SK-N-SH (cell line): ENCODE data around the gene KCNJ3.

Experiments used
- CTCF ChIP-seq: fragments of 200-600 bp; sonication (generic); IDR thresholded peaks from 2 replicates; pipeline ENCODE4 v1.6.1; 2017; ENCODE audit warnings: antibody characterized with exemption, mild to moderate bottlenecking, moderate library complexity
- EP300 ChIP-seq, 2 experiments: IDR thresholded peaks; 2 replicates each; pipeline versions ENCODE4 v1.4.0 to v1.6.1; 2012; ENCODE audit warnings: borderline replicate concordance in 1 of 2, low read depth in 1 of 2, low read length in 1 of 2
- FOSL2 ChIP-seq: IDR thresholded peaks from 2 replicates; pipeline ENCODE4 v1.4.0; 2012; ENCODE audit warnings: low read depth, mild to moderate bottlenecking, moderate library complexity, borderline replicate concordance
- JUND ChIP-seq: IDR thresholded peaks from 2 replicates; pipeline ENCODE4 v1.4.0; 2012
- POLR2AphosphoS5 ChIP-seq: IDR thresholded peaks from 2 replicates; pipeline ENCODE4 v1.6.1; 2012; ENCODE audit warnings: low read depth, low read length
- RAD21 ChIP-seq: IDR thresholded peaks from 2 replicates; pipeline ENCODE4 v1.6.1; 2012; ENCODE audit warnings: mild to moderate bottlenecking, low read length
- REST ChIP-seq: IDR thresholded peaks from 2 replicates; pipeline ENCODE4 v1.6.1; 2012; ENCODE audit warnings: mild to moderate bottlenecking, low read depth, low read length, moderate library complexity
- SIN3A ChIP-seq: IDR thresholded peaks from 2 replicates; pipeline ENCODE4 v1.6.1; 2012; ENCODE audit warnings: low read depth, mild to moderate bottlenecking, low read length, moderate library complexity, borderline replicate concordance
- TAF1 ChIP-seq: IDR thresholded peaks from 2 replicates; pipeline ENCODE4 v1.6.1; 2012; ENCODE audit warnings: low read depth, mild to moderate bottlenecking, low read length, moderate library complexity, borderline replicate concordance
- TCF12 ChIP-seq: IDR thresholded peaks from 2 replicates; pipeline ENCODE4 v1.4.0; 2012
- TEAD4 ChIP-seq: IDR thresholded peaks from 2 replicates; pipeline ENCODE4 v1.4.0; 2012; ENCODE audit warnings: mild to moderate bottlenecking, borderline replicate concordance; ENCODE audit not compliant: insufficient read depth

GRCh38 chr2:154700136-154700535 lies 1.6 kb downstream of the KCNJ3 start:
- TF ChIP-seq JUND (no peak), RAD21 (no peak), POLR2AphosphoS5 (no peak), TEAD4 (no peak), FOSL2 (no peak), REST (no peak), CTCF (no peak), EP300 (IDR thresholded peaks at IDR 0.05; ENCODE audit: borderline replicate concordance in 1 of 2, low read depth in 1 of 2, low read length in 1 of 2) (no peak), TCF12 (no peak), TAF1 (no peak), SIN3A (no peak)
